ENCODE results near the gene CCDC112.

DNA sequence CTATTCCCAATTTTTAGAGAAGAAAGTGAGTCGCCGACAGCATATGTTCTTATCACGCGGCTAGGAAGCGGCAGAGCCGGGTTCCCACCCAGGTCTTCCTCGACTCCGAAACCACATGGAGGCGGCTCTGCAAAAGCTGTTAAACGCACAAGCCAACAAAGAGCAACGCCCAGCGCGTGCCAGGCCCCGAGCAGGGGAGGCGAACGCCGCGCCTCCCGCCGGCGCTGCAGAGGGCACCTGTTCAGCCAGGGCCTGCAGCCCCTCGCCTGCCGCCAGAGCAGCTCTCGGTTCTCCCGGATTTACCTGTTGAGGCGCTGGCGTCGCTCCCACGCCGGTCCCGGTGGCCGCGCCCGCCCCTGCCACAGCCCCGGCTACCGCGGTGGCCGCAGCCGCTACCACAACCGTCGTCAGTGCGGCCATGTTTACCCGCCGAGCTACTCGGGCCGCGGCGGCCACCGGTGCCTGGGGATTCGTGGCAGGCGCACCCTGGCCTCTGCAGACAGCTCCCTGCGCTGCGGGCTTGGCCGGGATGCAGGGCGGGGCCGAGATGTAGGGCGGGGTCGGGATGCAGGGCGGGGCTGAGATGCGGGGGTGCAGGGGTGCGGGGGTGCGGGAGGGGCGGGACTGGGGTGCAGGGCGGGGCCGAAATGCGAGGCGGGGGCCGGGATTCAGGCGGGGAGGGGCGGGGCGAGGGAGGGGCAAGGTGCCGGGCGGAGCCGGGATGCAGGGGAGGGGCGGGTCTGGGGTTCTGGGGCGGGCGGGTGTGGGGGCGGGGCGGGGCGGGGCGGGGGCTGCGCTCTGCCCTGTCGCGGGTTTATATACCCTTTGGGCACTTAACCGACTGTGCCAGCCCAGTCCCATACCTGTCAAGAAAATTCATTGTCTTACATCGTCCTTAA, at the start of gene CCDC112:
- TF ChIP-seq, protein P1, sequence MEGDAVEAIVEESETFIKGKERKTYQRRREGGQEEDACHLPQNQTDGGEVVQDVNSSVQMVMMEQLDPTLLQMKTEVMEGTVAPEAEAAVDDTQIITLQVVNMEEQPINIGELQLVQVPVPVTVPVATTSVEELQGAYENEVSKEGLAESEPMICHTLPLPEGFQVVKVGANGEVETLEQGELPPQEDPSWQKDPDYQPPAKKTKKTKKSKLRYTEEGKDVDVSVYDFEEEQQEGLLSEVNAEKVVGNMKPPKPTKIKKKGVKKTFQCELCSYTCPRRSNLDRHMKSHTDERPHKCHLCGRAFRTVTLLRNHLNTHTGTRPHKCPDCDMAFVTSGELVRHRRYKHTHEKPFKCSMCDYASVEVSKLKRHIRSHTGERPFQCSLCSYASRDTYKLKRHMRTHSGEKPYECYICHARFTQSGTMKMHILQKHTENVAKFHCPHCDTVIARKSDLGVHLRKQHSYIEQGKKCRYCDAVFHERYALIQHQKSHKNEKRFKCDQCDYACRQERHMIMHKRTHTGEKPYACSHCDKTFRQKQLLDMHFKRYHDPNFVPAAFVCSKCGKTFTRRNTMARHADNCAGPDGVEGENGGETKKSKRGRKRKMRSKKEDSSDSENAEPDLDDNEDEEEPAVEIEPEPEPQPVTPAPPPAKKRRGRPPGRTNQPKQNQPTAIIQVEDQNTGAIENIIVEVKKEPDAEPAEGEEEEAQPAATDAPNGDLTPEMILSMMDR (IDR thresholded peaks at IDR 0.05) = no peak
- TF ChIP-seq EP300 (IDR thresholded peaks at IDR 0.05) = no peak
